T1000 (cell line): ENCODE data around the gene MTAP.
"Not testable (repeated sequence)": the region's sequence is repeated elsewhere in the genome, so short reads cannot be mapped to it uniquely, and the experiment has no call there.

Experiments used
- DNase-seq: peaks from one replicate; lab custom pipeline; 2025; ENCODE audit warnings: mixed read lengths; lab: John Stamatoyannopoulos, UW

The MTAP gene

GRCh38 chr9:21919377-21920362 is 117.2 kb downstream of the MTAP start:
- peak; percentile 3 for DNase-seq

DNA sequence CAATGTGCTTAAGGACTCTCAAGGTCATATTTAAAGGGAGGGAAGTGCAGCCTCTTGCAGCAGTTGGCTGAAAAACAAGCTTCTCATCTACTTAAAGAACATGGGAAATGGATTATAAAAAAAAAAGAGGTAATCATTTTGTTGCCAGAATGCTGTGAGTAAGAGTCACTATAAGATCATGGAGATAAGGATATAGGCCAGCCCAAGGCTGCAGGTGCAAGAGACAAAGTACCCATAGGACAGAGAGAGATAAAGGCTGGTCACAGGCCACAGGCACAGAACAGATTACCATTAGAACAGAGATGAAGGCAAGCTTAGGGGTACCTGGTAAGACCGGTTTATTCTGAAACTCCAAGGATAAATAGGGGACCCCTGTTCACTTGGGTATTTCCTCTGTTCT is 121.3 kb downstream of the MTAP start:
- DNase-seq: no peak

GRCh38 chr9:21927752-21928151 is 125.3 kb downstream of the MTAP start:
- DNase-seq: no peak

- no peak for DNase-seq
Observed at GRCh38 chr9:21931428-21931827, 129.0 kb downstream of the MTAP start.

- DNase-seq: no peak
Observed at GRCh38 chr9:21933281-21933680, 130.8 kb downstream of the MTAP start.

DNA sequence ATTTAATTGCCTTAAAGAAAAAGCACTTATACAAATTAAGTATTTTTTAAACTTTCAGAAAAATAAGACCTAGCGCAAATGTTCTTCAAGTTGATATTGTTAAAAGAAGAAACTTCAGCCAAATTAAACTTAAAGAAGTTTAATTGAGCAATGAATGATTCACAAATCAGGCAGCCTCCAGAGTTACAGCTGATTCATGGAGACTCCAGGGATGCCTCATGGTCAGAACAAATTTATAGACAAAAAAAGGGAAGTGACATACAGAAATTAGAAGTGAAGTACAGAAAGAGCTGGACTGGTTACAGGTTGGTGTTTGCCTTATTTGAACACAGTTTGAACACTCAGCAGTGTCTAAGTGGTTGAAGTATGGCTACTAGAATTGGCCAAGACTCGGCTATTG is 131.4 kb downstream of the MTAP start:
- DNase-seq: no peak

DNA sequence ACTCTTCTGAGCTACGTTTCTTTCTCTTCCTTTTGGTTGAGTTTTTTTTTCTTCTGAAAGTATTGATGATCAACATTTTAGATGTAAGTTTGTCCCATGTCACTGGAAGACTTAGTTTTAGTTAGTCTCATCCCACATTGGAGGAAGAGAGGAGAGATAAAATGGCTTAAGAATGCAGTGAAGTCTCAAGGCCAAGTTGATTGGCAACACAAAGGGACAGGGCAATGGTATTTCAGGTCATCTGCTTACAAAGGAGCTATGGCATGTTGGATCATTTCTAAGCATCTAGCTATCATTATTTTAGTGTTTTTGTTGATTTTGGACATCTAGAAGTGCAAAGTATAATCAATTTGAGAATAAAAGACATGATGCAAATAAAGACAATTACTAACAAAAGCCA is 133.2 kb downstream of the MTAP start:
- DNase-seq: no peak

DNA sequence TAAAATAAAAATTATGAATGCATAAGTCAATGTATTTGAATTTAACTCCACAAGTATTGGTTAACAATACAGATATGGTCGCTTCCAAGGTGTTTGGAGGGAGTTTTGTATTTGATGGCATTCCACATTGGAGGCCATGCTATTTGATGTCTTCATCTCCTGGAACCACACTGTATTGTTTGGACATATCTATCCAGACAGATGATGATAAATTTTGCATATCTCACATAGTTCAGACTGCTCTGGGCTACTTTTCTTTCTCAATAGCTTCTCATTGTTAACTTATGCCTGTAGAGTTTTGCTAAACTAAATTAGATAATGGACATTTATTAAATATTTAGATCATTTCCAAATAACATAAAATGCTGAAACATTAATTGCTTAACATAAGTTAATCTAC is 133.7 kb downstream of the MTAP start:
- no peak for DNase-seq

DNA sequence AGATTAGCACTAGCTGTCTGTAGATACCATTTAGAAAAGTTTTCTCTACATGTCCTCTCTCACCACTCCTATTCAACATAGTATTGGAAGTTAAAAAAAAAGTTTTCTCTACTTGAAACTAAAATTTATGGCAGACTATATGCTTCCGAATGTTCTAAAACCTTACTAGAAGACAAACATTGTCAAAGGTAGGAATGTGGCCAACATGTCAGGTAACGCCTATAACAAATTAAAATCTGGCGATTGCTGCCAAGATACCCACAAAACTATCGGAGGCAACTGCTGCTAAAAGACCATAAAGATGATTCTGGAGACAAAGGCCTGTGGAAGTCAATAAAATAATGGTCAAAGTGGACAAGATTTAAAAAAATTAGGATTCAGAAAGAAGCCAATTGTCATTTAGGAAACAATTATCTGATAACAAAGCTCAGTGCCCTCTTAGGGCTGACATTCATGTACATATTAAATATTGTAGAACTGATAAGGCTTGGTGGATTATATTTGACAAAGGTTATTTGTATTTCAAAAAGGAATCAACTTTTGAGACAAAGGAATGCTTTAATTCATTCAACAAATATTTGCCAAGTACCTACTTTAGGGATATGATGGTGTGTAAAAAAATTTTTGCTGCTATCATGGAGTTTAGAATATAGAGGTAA is 139.0 kb downstream of the MTAP start:
- no peak for DNase-seq

DNA sequence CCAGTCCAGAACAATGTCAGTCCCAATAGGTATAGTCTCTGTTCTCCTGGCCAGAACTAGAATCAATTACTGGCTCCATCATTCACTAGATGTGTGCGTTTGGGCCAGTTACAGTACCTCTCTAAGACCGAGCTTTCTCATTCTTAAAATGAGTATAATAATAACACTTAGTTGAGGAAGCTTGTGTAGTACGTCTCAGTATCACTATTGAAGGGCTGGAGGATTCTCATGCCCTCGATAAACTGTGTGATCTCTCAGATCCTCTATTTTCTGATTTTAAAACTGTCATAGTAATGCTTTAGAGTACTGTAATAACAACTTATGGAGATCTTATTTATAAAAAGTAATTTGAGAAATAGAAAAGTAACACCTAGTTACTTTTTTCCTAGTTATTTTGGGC is 141.0 kb downstream of the MTAP start:
- no peak for DNase-seq

DNA sequence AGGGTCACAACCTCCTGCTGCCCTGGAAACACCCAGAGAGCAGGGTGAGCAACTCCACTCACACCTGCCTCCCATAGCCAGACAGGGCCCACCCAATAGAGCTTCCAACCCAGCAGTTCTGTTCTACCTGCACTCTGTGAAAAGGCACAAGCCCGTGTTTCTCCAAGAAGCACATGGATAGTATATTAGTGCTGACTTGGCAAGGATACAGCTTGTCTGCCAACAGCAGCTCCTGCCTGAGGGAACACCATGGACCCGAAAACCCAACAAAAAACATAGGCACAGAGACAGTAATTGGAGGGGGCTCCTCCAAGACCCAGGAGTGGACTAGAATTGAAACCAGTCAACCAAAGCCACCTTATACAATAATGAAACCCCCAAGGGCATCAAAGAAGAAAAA is 143.2 kb downstream of the MTAP start:
- DNase-seq: no peak

- no peak for DNase-seq
Observed at GRCh38 chr9:21958833-21959232, 156.4 kb downstream of the MTAP start.

DNA sequence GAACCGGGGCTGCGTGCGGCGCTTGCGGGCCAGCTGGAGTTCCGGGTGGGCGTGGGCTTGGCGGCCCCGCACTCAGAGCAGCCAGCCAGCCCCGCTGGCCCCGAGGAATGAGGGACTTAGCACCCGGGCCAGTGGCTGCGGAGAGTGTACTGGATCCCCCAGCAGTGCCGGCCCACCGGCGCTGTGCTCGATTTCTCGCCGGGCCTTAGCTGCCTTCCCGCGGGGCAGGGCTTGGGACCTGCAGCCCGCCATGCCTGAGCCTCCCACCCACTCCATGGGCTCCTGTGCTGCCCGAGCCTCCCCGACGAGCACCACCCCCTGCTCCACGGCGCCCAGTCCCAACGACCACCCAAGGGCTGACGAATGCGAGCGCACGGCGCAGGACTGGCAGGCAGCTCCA is 156.8 kb downstream of the MTAP start:
- DNase-seq: not testable (repeated sequence)

- DNase-seq: no peak
Observed at GRCh38 chr9:21961569-21961968, 159.1 kb downstream of the MTAP start.

DNA sequence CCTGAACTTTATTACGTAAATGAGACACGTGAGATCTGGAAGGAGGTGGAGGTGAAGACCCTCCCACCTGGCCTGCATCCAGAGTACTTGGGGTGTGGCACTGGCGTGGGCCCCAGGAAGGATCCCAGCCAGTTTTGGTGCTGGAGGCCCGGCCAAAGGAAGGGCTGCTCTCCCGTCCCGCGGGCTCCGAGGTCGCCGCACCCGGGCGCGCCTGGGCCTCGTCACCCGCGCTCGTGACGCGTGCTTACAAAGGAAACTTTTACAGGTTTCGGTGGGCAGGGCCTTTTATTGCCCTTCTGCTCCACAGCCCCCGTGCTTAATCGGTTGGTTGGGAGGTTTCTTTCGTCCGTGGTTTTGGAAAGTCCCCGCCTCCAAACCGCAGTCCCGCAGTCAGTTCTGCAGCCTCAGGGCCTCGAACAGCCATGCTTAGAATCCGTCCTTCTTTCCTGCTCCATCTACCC is 162.5 kb downstream of the MTAP start:
- DNase-seq: no peak

DNA sequence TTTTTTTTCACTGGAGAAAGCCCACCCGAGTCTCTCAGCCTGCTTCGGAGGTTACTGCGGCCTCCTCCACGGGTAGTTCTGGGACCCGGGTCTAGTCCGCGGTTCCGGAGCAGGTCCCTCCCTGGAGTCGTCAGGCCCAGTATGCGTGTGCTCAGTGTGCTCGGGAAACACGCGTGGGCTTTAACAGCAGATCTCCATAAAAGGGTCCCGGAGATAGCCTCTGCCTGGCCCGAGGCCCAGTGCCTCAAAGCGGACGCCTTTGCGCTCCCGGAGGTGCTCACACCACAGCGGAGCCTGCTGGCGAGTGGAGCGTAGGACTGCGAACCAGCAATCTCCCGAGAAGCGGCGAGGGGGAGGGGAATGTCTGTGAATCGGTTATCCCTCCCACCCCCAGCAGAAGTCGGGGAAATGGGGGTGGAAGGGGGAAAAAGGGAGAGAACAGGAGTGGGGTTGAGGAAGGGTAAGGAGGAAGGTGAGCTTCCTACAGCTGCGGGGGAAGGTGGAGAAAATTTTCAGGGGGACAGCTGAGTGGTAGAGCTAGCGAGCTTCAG is 163.0 kb downstream of the MTAP start:
- no peak for DNase-seq

GRCh38 chr9:21966140-21966851 is 163.9 kb downstream of the MTAP start:
- DNase-seq: no peak

GRCh38 chr9:21967169-21967568 is 164.7 kb downstream of the MTAP start:
- DNase-seq: no peak

- DNase-seq: no peak
Observed at GRCh38 chr9:21967702-21968101, 165.3 kb downstream of the MTAP start.

- no peak for DNase-seq
Observed at GRCh38 chr9:21968331-21969010, 166.0 kb downstream of the MTAP start.
